ENCODE results near the gene TSPAN15. TPM values are rescaled to one million over a fixed set of nuclear protein-coding genes. Genes with fewer than 3 reads are reported as not detected.

Gene TSPAN15
- total RNA-seq, result under 1 TPM; 0.85 to 0.91 TPM

- intact Hi-C loops (cut with DNase I, micrococcal nuclease), result loop anchor here in 1 of 2 experiments (1.0 to 2.0 kb wide), 2 partner anchors 43 to 132 kb away; no protein-coding TSS in a partner anchor
- ATAC-seq, result peak; percentile 96
- Mint-ChIP-seq H3K27me3 (peaks cover 4% of the 10 kb centered on the region), H3K4me3 (peak within 1 kb of the TSS; percentile 75), H3K9me3 (ENCODE audit: low read depth) (no peaks in the 10 kb centered on the region), H3K4me1 (peaks cover 13% of the 10 kb centered on the region), H3K27ac (no peak within 1 kb of the TSS), H3K36me3 (ENCODE audit: low read depth) (no peaks in the 10 kb centered on the region)
- peak; percentile 87 for DNase-seq
- POLR2A ChIA-PET, result interaction anchor here (1.0 kb wide), 1 partner anchor 8 kb away, joined by 5 read pairs; no protein-coding TSS in a partner anchor
- CTCF ChIA-PET, result interaction anchor here (0.6 to 1.5 kb wide), 8 partner anchors 9 to 1823 kb away, joined by 3 to 6 read pairs (median 4); no protein-coding TSS in a partner anchor
Observed at GRCh38 chr10:69451209-69451783, at the start of gene TSPAN15. TSPAN15 (plus strand) TSS chr10:69451465; CDS start chr10:69451595, 130 bp downstream.

GRCh38 chr10:69402386-69402785, 48.9 kb upstream of the TSPAN15 start:
- CTCF ChIA-PET, result no interaction called here
- no peak overlapping the region for H3K27ac Mint-ChIP-seq
- POLR2A ChIA-PET, result interaction anchor here (0.6 kb wide), 2 partner anchors 86 to 167 kb away, joined by 3 read pairs; no protein-coding TSS in a partner anchor
- H3K27me3 Mint-ChIP-seq, result no peaks in the 10 kb centered on the region
- ATAC-seq (no peak), DNase-seq (no peak)
- intact Hi-C loops (cut with DNase I, micrococcal nuclease), result loop anchor here in 1 of 2 experiments (10.0 kb wide), 1 partner anchor 398 kb away; no protein-coding TSS in a partner anchor
- H3K4me3 Mint-ChIP-seq, result no peak overlapping the region
- peaks cover 39% of the 10 kb centered on the region for H3K36me3 Mint-ChIP-seq (ENCODE audit: low read depth)
- no peaks in the 10 kb centered on the region for H3K4me1 Mint-ChIP-seq
- H3K9me3 Mint-ChIP-seq (ENCODE audit: low read depth), result no peaks in the 10 kb centered on the region

DNA sequence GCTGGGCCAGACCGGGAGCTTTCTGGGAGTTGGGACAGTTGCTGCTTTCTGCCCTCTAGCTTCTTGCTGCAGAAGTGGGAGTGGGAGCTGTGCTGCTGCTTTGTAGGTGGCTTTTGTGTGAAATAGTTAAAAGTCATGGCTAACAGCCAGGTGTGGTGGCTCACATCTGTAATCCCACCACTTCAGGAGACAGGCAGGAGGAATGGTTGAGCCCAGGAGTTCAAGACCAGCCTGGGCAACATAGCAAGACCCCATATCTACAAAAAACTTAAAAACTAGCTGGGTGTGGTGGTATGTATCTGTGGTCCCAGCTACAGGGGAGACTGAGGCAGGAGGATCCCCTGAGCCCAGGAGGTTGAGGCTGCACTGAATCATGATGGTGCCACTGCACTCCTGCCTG, 48.2 kb upstream of the TSPAN15 start:
- no peak for DNase-seq
- no peak for ATAC-seq
- H3K27ac Mint-ChIP-seq, result no peak overlapping the region
- no peaks in the 10 kb centered on the region for H3K27me3 Mint-ChIP-seq
- no peaks in the 10 kb centered on the region for H3K9me3 Mint-ChIP-seq (ENCODE audit: low read depth)
- peaks cover 3% of the 10 kb centered on the region for H3K4me1 Mint-ChIP-seq
- H3K36me3 Mint-ChIP-seq (ENCODE audit: low read depth), result peaks cover 38% of the 10 kb centered on the region
- H3K4me3 Mint-ChIP-seq, result no peak overlapping the region
- intact Hi-C loops (cut with DNase I, micrococcal nuclease), result loop anchor here in 1 of 2 experiments (10.0 kb wide), 1 partner anchor 398 kb away; no protein-coding TSS in a partner anchor
- ChIA-PET CTCF (interaction anchor here (0.6 to 1.9 kb wide), 4 partner anchors 10 to 555 kb away, joined by 3 to 11 read pairs (median 6); no protein-coding TSS in a partner anchor), POLR2A (interaction anchor here (0.6 to 1.0 kb wide), 3 partner anchors 13 to 168 kb away, joined by 3 read pairs; no protein-coding TSS in a partner anchor)

DNA sequence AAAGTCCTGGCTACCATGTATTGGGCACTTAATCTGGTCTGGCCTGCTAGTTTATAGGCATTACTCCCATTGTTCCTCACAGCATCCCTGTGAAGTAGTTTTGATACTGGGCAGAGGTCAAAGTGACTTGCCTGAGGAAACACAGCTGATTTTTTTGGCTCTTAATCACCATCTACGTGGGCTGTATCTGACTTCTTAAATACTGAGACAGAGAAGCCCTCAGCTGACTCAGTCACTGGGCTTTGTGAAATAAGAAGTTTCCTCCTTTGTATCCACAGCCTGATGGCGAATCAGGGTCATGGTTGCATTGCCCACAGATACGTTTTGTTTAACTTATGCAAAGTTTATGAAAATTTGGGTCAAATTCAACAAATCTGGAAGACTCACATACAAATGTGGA, 47.7 kb upstream of the TSPAN15 start:
- CTCF ChIA-PET, result interaction anchor here (0.6 to 1.9 kb wide), 4 partner anchors 10 to 554 kb away, joined by 3 to 11 read pairs (median 6); no protein-coding TSS in a partner anchor
- POLR2A ChIA-PET, result interaction anchor here (1.0 kb wide), 1 partner anchor 13 kb away, joined by 3 read pairs; no protein-coding TSS in a partner anchor
- Mint-ChIP-seq H3K27ac (peak overlapping the region; percentile 24), H3K36me3 (ENCODE audit: low read depth) (peaks cover 34% of the 10 kb centered on the region), H3K4me1 (peaks cover 7% of the 10 kb centered on the region), H3K9me3 (ENCODE audit: low read depth) (no peaks in the 10 kb centered on the region), H3K27me3 (no peaks in the 10 kb centered on the region), H3K4me3 (no peak overlapping the region)
- ATAC-seq, result no peak
- intact Hi-C loops (cut with DNase I, micrococcal nuclease), result loop anchor here in 1 of 2 experiments (10.0 kb wide), 1 partner anchor 399 kb away; no protein-coding TSS in a partner anchor
- DNase-seq, result no peak

DNA sequence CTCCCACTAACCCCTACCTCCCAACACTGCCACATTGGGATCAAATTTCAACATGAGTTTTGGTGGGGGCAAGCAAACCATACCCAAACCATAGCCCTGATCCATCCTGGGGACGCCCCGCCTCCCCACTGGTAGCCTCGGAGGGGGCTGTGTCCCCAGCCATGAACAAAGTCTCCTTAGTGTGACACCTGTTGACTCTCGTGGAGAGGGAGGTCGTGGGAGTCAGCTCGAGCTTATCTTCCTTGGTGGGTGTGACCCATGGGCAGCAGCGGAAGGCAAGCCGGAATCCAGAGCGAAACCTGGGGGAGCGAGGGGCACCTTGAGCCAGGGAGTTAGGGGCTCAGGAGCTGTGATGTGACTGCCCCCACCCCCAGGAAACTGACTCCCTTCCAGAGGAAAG, 46.5 kb upstream of the TSPAN15 start:
- peaks cover 11% of the 10 kb centered on the region for H3K4me1 Mint-ChIP-seq
- ChIA-PET CTCF (interaction anchor here (0.6 to 1.9 kb wide), 5 partner anchors 12 to 386 kb away, joined by 3 to 11 read pairs (median 4); no protein-coding TSS in a partner anchor), POLR2A (no interaction called here)
- no peaks in the 10 kb centered on the region for H3K9me3 Mint-ChIP-seq (ENCODE audit: low read depth)
- H3K36me3 Mint-ChIP-seq (ENCODE audit: low read depth), result peaks cover 30% of the 10 kb centered on the region
- DNase-seq (no peak), ATAC-seq (no peak)
- intact Hi-C loops (cut with DNase I, micrococcal nuclease), result loop anchor here in 1 of 2 experiments (5.0 to 10.0 kb wide), 3 partner anchors 167 to 400 kb away; partner anchors contain the start of gene FAM241B
- no peak overlapping the region for H3K4me3 Mint-ChIP-seq
- H3K27ac Mint-ChIP-seq, result no peak overlapping the region
- H3K27me3 Mint-ChIP-seq, result no peaks in the 10 kb centered on the region

GRCh38 chr10:69405221-69405620, 46.0 kb upstream of the TSPAN15 start:
- ATAC-seq (no peak), DNase-seq (no peak)
- intact Hi-C loops (cut with DNase I, micrococcal nuclease), result loop anchor here in 1 of 2 experiments (5.0 to 10.0 kb wide), 3 partner anchors 168 to 400 kb away; partner anchors contain the start of gene FAM241B
- Mint-ChIP-seq H3K27me3 (no peaks in the 10 kb centered on the region), H3K36me3 (ENCODE audit: low read depth) (peaks cover 30% of the 10 kb centered on the region), H3K4me1 (peaks cover 11% of the 10 kb centered on the region), H3K27ac (peak overlapping the region; percentile 26), H3K9me3 (ENCODE audit: low read depth) (no peaks in the 10 kb centered on the region), H3K4me3 (no peak overlapping the region)
- POLR2A ChIA-PET, result no interaction called here
- CTCF ChIA-PET, result interaction anchor here (0.6 to 3.8 kb wide), 5 partner anchors 12 to 386 kb away, joined by 3 to 15 read pairs (median 5); no protein-coding TSS in a partner anchor

DNA sequence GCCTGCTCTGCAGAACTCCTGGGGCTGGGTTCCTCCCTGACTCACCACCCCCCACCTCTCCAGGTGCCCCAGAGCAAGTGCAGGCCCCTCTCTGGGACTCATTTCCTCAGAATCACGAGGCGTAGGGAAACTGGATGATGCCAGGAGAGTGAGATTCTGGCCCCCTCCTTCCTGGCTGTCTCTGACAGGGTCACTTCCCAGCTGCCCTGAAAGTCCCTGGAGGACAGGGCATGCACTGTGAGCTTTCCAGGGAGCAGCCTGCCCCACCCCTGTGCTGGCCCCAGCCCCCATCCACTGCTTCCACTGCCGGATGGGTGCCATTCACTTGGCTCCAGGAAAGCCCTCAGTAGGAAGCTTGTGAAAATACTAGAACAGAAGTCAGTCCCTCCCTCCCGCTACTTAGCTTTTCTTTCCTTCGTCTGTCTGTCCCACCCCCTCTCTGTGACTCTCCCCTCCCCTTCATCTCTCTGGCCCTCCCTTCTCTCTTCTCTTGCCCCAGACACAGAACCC, 44.9 kb upstream of the TSPAN15 start:
- no peak overlapping the region for H3K4me3 Mint-ChIP-seq
- peak; percentile 35 for DNase-seq
- peaks cover 11% of the 10 kb centered on the region for H3K4me1 Mint-ChIP-seq
- intact Hi-C loops (cut with DNase I, micrococcal nuclease), result loop anchor here in 1 of 2 experiments (5.0 to 10.0 kb wide), 3 partner anchors 169 to 402 kb away; partner anchors contain the start of gene FAM241B
- ChIA-PET POLR2A (no interaction called here), CTCF (interaction anchor here (0.7 to 3.8 kb wide), 12 partner anchors 10 to 282 kb away, joined by 3 to 15 read pairs (median 5); no protein-coding TSS in a partner anchor)
- H3K27ac Mint-ChIP-seq, result peak overlapping the region; percentile 53
- no peak for ATAC-seq
- peaks cover 22% of the 10 kb centered on the region for H3K36me3 Mint-ChIP-seq (ENCODE audit: low read depth)
- H3K9me3 Mint-ChIP-seq (ENCODE audit: low read depth), result no peaks in the 10 kb centered on the region
- H3K27me3 Mint-ChIP-seq, result no peaks in the 10 kb centered on the region

DNA sequence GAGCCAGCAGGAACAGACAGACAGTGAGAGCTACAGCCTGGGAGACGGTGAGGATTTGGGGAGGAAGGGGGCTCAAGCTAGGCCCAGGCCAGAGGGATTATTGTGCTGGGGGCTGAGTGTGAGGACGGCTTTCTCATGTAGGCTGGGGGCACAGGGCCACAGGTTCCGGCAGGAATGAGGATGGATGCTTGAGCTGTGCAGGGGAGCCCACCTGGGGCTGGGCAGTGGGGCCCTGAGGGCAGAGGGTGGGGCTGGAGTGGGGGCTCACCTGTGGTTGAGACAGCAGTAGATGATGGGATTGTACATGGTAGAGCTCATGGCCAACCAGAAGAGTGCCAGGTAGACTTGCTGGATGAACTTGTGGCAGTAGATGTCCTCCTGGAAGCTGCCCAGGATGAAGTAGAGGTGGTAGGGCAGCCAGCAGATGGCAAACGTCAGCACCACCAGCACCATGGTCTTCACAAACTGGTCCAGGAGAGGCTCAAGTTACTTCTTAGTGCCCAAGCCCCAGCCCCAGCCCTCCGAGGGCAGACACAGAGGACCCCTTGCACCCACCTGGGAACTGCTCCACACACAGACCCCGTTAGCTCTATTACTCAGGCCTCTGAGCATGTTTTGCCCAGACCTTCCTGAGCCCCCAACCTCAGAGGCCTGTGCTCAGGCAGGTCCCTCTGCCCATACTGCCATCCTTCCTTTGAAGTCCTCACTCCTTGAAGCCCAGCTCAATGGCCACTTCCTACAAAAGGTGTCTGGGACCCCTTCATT, 44.3 kb upstream of the TSPAN15 start:
- peaks cover 11% of the 10 kb centered on the region for H3K4me1 Mint-ChIP-seq
- peak overlapping the region; percentile 53 for H3K27ac Mint-ChIP-seq
- ChIA-PET POLR2A (interaction anchor here (0.9 to 1.3 kb wide), 2 partner anchors 14 to 86 kb away, joined by 3 to 6 read pairs; no protein-coding TSS in a partner anchor), CTCF (interaction anchor here (0.6 to 3.8 kb wide), 23 partner anchors 11 to 282 kb away, joined by 3 to 15 read pairs (median 4); no protein-coding TSS in a partner anchor)
- ATAC-seq (no peak), DNase-seq (no peak)
- no peaks in the 10 kb centered on the region for H3K27me3 Mint-ChIP-seq
- no peaks in the 10 kb centered on the region for H3K9me3 Mint-ChIP-seq (ENCODE audit: low read depth)
- no peak overlapping the region for H3K4me3 Mint-ChIP-seq
- peaks cover 17% of the 10 kb centered on the region for H3K36me3 Mint-ChIP-seq (ENCODE audit: low read depth)
- intact Hi-C loops (cut with DNase I, micrococcal nuclease), result loop anchor here in 1 of 2 experiments (5.0 to 10.0 kb wide), 3 partner anchors 170 to 402 kb away; partner anchors contain the start of gene FAM241B

DNA sequence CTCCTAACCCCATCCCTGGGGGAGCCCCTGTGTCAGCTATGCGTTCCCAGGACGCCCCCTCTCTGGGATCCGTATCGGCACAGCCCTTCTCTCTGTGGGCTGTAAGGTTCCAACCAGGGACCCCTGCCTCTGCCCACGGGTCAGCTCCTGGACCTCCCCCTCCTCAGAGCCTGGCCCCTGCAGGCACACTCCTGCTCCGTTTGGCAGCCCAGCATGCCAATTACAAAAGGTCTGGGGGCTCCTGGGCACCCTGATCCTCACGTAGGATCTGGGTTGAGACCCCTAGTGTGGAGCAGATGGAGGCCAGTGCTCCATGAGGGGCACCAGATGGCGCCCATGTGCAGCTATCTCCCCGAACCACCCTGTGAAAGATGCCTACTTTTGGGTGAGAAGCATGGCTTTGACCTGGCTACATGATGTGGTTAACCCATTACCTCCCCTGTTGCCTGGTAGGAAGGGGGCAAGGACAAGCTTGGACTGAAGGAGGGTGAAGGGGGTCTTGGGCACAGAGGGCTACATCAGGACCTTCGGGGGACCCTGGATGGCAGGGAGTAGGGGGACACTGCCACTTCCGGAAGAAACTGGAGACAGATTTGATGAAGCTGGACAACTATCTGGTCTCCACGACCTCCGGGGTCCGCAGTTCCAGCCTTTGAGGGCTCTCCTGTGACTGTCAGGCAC, 43.5 kb upstream of the TSPAN15 start:
- peak overlapping the region; percentile 11 for H3K27ac Mint-ChIP-seq
- no peak overlapping the region for H3K4me3 Mint-ChIP-seq
- no peaks in the 10 kb centered on the region for H3K9me3 Mint-ChIP-seq (ENCODE audit: low read depth)
- ChIA-PET POLR2A (interaction anchor here (0.5 to 1.3 kb wide), 4 partner anchors 15 to 397 kb away, joined by 3 to 6 read pairs (median 4); no protein-coding TSS in a partner anchor), CTCF (interaction anchor here (0.5 to 3.8 kb wide), 33 partner anchors 10 to 498 kb away, joined by 3 to 15 read pairs (median 4); no protein-coding TSS in a partner anchor)
- peak; percentile 53 for DNase-seq
- no peaks in the 10 kb centered on the region for H3K27me3 Mint-ChIP-seq
- peaks cover 12% of the 10 kb centered on the region for H3K36me3 Mint-ChIP-seq (ENCODE audit: low read depth)
- intact Hi-C loops (cut with DNase I, micrococcal nuclease), result loop anchor here (1.0 to 10.0 kb wide), 13 partner anchors 44 to 451 kb away; partner anchors contain the start of genes FAM241B (in 2 of the 2), DDX21 (in 1 of the 2), KIFBP (in 1 of the 2) and SUPV3L1 (in 1 of the 2)
- ATAC-seq, result peak; percentile 17
- H3K4me1 Mint-ChIP-seq, result peaks cover 11% of the 10 kb centered on the region

Data from activated CD4-positive, alpha-beta T cell treated with anti-CD3 and anti-CD28 coated beads for 36 hours (primary cell).